Neural cell (in vitro differentiated cells): ENCODE measurements around the gene COX10.
"Not testable (repeated sequence)": the region's sequence is repeated elsewhere in the genome, so short reads cannot be mapped to it uniquely, and the experiment has no call there.

Experiments
- CTCF ChIP-seq: fragments of 450-650 bp; IDR thresholded peaks from 2 replicates; pipeline ENCODE4 v1.5.1; 2014; ENCODE audit warnings: antibody characterized with exemption, mild to moderate bottlenecking, moderate library complexity; ENCODE audit not compliant: poor library complexity, severe bottlenecking
- EP300 ChIP-seq: fragments of 450-650 bp; conservative IDR thresholded peaks from 2 replicates; pipeline ENCODE4 v1.6.1; 2014; ENCODE audit warnings: antibody characterized with exemption, mild to moderate bottlenecking, moderate library complexity; ENCODE audit not compliant: poor library complexity, severe bottlenecking
- POLR2AphosphoS5 ChIP-seq: IDR thresholded peaks from 2 replicates; pipeline ENCODE4 v1.6.1; 2012
- SMC3 ChIP-seq: fragments of 450-650 bp; conservative IDR thresholded peaks from 2 replicates; pipeline ENCODE4 v1.6.1; 2014; ENCODE audit warnings: antibody characterized with exemption, mild to moderate bottlenecking, moderate library complexity; ENCODE audit not compliant: poor library complexity

GRCh38 chr17:14191469-14191868, 122.2 kb downstream of the COX10 start:
- not testable (repeated sequence) for TF ChIP-seq CTCF, POLR2AphosphoS5, EP300, SMC3
